Progenitor cell of endocrine pancreas (in vitro differentiated cells): ENCODE measurements around the gene PPP2R2C. TPM values are rescaled to one million over a fixed set of nuclear protein-coding genes. Genes with fewer than 3 reads are reported as not detected.

Experiments
- DNase-seq: peaks from one replicate; pipeline ENCODE4 v3.0.0; 2021; ENCODE audit warnings: low spot score; ENCODE audit not compliant: unreplicated experiment
- H3K27ac Mint-ChIP-seq: 2 replicates; pipeline ENCODE4 v1.8.0; 2021; ENCODE audit warnings: mild to moderate bottlenecking, moderate library complexity, mixed read lengths
- H3K27me3 Mint-ChIP-seq: 2 replicates; pipeline ENCODE4 v1.8.0; 2021; ENCODE audit warnings: mixed read lengths
- H3K36me3 Mint-ChIP-seq: 2 replicates; pipeline ENCODE4 v1.8.0; 2022; ENCODE audit warnings: mixed read lengths; ENCODE audit not compliant: insufficient read depth
- H3K4me1 Mint-ChIP-seq: 2 replicates; pipeline ENCODE4 v1.8.0; 2021; ENCODE audit warnings: low read depth, mixed read lengths
- H3K4me3 Mint-ChIP-seq: 2 replicates; pipeline ENCODE4 v1.8.0; 2021; ENCODE audit warnings: low read depth, mild to moderate bottlenecking, moderate library complexity, mixed read lengths
- H3K9me3 Mint-ChIP-seq: 2 replicates; pipeline ENCODE4 v1.8.0; 2021; ENCODE audit warnings: low read depth, mixed read lengths
- total RNA-seq: library from RNA; stranded (reverse); gene quantifications from 2 replicates; pipeline ENCODE4 v1.2.1, GENCODE V29; 2021
- TF ChIP-seq, protein P1 (sequence below): fragments of 200-600 bp; sonication (generic); IDR thresholded peaks from one replicate; pipeline ENCODE4 v1.5.0; 2021; ENCODE audit warnings: antibody characterized with exemption, mild to moderate bottlenecking; ENCODE audit not compliant: unreplicated experiment

PPP2R2C gene
- total RNA-seq, 1 donor from 2014 or later = 0.19 TPM

DNA sequence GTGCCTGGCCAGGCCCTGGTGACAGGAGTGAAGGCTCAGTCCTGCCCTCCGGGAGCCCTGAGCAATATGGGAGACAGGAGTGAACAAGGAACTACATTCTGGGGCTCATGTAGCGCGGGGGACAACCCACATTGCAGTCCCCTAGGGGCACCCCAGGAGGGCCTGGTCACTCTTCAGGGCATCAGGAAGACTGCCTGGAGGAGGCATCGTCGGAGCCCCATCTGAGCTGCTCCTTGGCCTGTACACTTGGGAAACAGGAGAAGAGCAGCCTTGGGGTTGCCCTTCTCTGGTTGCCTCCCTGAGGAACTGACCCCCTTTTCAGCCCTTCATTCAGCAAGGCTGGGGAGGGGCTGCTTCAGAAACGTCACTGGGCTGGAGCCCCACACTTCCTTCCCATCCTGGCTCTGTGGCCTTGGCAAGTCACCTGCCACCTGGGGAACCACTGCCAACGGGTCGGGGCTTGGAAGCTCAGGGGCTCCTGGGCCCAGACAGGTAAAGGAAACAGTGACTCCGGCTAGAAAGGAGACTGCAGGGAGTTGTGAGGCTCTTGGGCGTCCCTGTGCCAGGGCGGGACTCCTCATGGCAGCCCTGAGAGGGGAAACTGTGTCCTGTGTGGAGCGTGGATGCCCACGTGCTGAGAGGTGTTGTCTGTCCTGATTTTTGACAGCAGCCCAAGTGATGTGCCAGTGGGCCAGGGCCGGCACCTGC is 192.7 kb downstream of the PPP2R2C start:
- DNase-seq = no peak
- Mint-ChIP-seq H3K27me3 (no peaks in the 10 kb centered on the region), H3K9me3 (no peaks in the 10 kb centered on the region), H3K4me1 (peaks cover 9% of the 10 kb centered on the region), H3K27ac (peak overlapping the region; percentile 67), H3K36me3 (peaks cover 3% of the 10 kb centered on the region), H3K4me3 (no peak overlapping the region)
- TF ChIP-seq, protein P1, sequence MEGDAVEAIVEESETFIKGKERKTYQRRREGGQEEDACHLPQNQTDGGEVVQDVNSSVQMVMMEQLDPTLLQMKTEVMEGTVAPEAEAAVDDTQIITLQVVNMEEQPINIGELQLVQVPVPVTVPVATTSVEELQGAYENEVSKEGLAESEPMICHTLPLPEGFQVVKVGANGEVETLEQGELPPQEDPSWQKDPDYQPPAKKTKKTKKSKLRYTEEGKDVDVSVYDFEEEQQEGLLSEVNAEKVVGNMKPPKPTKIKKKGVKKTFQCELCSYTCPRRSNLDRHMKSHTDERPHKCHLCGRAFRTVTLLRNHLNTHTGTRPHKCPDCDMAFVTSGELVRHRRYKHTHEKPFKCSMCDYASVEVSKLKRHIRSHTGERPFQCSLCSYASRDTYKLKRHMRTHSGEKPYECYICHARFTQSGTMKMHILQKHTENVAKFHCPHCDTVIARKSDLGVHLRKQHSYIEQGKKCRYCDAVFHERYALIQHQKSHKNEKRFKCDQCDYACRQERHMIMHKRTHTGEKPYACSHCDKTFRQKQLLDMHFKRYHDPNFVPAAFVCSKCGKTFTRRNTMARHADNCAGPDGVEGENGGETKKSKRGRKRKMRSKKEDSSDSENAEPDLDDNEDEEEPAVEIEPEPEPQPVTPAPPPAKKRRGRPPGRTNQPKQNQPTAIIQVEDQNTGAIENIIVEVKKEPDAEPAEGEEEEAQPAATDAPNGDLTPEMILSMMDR = no peak

DNA sequence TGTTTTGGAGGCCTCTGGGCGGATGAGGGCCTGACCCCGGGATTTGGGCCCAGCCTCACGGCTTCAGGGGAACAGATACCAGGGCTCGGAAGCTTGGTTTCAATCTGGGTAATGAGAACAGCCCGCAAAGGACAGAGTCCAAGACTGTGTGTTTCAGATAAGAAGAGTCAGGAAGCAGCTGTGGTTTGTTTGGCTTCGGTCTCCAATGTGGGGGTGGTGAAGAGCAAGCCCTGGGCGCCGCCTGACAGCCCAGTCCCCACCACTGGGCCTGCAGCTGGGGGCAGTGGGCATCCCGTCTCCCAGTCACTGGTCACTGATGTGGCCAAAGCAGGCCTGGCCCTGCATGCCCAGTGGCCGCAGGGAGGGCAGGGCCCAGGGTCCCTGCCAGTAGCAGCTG is 193.6 kb downstream of the PPP2R2C start:
- H3K4me1 Mint-ChIP-seq = peaks cover 9% of the 10 kb centered on the region
- TF ChIP-seq, protein P1 = no peak
- H3K27ac Mint-ChIP-seq = peak overlapping the region; percentile 52
- H3K27me3 Mint-ChIP-seq = no peaks in the 10 kb centered on the region
- no peak for DNase-seq
- H3K36me3 Mint-ChIP-seq = peaks cover 3% of the 10 kb centered on the region
- H3K4me3 Mint-ChIP-seq = no peak overlapping the region
- no peaks in the 10 kb centered on the region for H3K9me3 Mint-ChIP-seq

DNA sequence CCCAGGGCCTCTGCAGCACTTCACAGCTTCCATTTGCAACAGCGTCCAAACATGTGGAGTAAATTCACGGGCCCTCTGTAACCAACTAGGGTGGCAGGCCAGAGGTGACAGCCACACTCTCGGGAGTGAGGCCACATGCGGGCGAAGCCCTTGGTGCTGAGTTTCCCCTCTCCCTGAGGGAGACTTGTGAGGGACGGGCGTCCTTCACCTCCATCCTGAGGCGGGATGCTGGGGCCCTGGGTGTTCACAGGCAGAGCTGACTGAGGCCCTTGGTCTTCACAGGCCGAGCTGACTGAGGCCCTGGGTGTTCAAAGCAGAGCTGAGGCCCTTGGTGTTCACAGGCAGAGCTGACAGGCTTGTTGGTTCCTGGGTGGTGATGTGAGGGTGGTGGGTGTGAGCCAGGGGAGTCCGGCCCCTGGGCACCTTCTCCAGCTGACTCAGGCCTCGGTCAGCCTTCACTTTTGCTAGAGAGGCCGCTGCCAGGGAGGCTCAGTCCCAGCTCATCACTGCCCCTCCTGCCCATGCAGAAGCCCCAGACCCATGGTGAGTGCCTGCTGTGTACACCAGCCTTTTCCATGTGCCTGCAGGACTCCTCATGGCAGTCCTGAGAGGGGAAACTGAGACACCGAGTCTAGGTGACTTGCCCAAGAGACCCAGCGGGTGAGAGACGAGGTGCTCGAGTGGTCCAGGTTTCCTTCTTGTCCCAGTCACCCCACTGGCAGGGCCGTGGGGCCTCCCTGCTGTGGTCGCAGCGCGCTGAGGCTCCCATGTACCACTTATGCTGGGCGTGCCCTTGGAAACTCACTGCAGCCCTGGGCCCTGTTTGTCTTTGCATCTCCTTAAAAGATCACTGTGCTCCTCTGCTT is 194.2 kb downstream of the PPP2R2C start:
- peak overlapping the region; percentile 52 for H3K27ac Mint-ChIP-seq
- peaks cover 3% of the 10 kb centered on the region for H3K36me3 Mint-ChIP-seq
- no peaks in the 10 kb centered on the region for H3K9me3 Mint-ChIP-seq
- TF ChIP-seq, protein P1 = no peak
- DNase-seq = no peak
- H3K27me3 Mint-ChIP-seq = no peaks in the 10 kb centered on the region
- peaks cover 9% of the 10 kb centered on the region for H3K4me1 Mint-ChIP-seq
- H3K4me3 Mint-ChIP-seq = no peak overlapping the region

DNA sequence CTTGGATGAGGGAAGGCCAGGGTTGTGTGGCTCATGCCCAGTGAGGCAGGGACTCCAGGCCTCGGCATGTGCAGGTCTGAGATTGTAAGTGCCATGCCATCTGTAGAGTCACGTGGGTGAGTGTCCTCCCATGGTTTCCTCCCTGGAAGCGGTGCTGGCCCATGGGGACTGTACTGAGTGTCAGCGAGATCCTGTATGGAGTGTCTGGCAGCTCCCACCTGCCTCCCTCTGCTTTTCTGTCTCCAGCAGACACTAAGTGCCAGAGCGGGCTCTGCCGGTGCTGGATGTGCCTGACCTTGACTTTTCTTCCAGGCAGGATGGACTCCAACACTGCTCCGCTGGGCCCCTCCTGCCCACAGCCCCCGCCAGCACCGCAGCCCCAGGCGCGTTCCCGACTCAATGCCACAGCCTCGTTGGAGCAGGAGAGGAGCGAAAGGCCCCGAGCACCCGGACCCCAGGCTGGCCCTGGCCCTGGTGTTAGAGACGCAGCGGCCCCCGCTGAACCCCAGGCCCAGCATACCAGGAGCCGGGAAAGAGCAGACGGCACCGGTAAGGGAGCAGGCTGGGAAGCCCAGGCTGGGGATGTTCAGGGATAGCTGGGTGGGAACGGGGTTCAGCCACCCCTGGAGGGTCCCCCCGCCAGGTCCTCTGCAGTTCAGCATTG is 195.1 kb downstream of the PPP2R2C start:
- TF ChIP-seq, protein P1 = no peak
- Mint-ChIP-seq H3K27me3 (no peaks in the 10 kb centered on the region), H3K4me1 (peaks cover 9% of the 10 kb centered on the region), H3K36me3 (peaks cover 3% of the 10 kb centered on the region), H3K27ac (no peak overlapping the region), H3K9me3 (no peaks in the 10 kb centered on the region), H3K4me3 (no peak overlapping the region)
- DNase-seq = no peak
